RWPE2 (cell line): ENCODE data around the gene RAB27B.

ENCODE experiments used
- ATAC-seq: fragments of 200-7000 bp; cut with Tn5 transposase; 3 replicates; pipeline ENCODE4 v1.9.1; 2021; ENCODE audit warnings: low read depth
- DNase-seq: peaks from one replicate; pipeline ENCODE4 v3.0.0-alpha.2; 2020; ENCODE audit warnings: low spot score
- H3K27ac ChIP-seq: fragments of 450-650 bp; 2 replicates; pipeline ENCODE4 v1.5.1; 2017; ENCODE audit warnings: mild to moderate bottlenecking; ENCODE audit not compliant: poor library complexity, severe bottlenecking
- H3K27me3 ChIP-seq: fragments of 250-450 bp; sonication (Bioruptor Pico); 2 replicates; pipeline ENCODE4 v1.5.1; 2021; ENCODE audit warnings: mild to moderate bottlenecking, moderate library complexity; ENCODE audit not compliant: insufficient read depth, poor library complexity, severe bottlenecking
- H3K36me3 ChIP-seq: fragments of 250-450 bp; sonication (Bioruptor Pico); 2 replicates; pipeline ENCODE4 v1.5.1; 2020; ENCODE audit warnings: low read depth, mild to moderate bottlenecking, moderate library complexity
- H3K4me1 ChIP-seq: fragments of 250-450 bp; sonication (Bioruptor Pico); 2 replicates; pipeline ENCODE4 v1.5.1; 2021; ENCODE audit warnings: mild to moderate bottlenecking, moderate library complexity; ENCODE audit not compliant: insufficient read depth, poor library complexity, severe bottlenecking
- H3K4me3 ChIP-seq: fragments of 250-450 bp; sonication (Bioruptor Pico); 2 replicates; pipeline ENCODE4 v1.5.1; 2021; ENCODE audit warnings: mild to moderate bottlenecking, moderate library complexity; ENCODE audit not compliant: severe bottlenecking
- H3K9me3 ChIP-seq: fragments of 250-450 bp; sonication (Bioruptor Pico); 2 replicates; pipeline ENCODE4 v1.5.1; 2021; ENCODE audit warnings: mild to moderate bottlenecking, moderate library complexity; ENCODE audit not compliant: severe bottlenecking
- CTCF ChIP-seq: fragments of 450-650 bp; IDR thresholded peaks from one replicate; pipeline ENCODE4 v1.5.1; 2017; ENCODE audit warnings: mild to moderate bottlenecking, moderate library complexity; ENCODE audit not compliant: poor library complexity, severe bottlenecking

Gene RAB27B

GRCh38 chr18:54871231-54871630 is 43.0 kb downstream of the RAB27B start:
- DNase-seq (no peak), ATAC-seq (no peak)
- Histone ChIP-seq H3K4me3 (no peak overlapping the region), H3K27me3 (no peaks in the 10 kb centered on the region), H3K36me3 (no peaks in the 10 kb centered on the region), H3K4me1 (no peaks in the 10 kb centered on the region), H3K27ac (no peak overlapping the region), H3K9me3 (no peaks in the 10 kb centered on the region)
- TF ChIP-seq CTCF = no peak

GRCh38 chr18:54872681-54873080 is 44.4 kb downstream of the RAB27B start:
- Histone ChIP-seq H3K27ac (no peak overlapping the region), H3K36me3 (no peaks in the 10 kb centered on the region), H3K9me3 (no peaks in the 10 kb centered on the region), H3K27me3 (no peaks in the 10 kb centered on the region), H3K4me3 (no peak overlapping the region), H3K4me1 (no peaks in the 10 kb centered on the region)
- no peak for DNase-seq
- ATAC-seq = no peak
- no peak for TF ChIP-seq CTCF

GRCh38 chr18:54873884-54874255 is 45.6 kb downstream of the RAB27B start:
- Histone ChIP-seq H3K4me1 (no peaks in the 10 kb centered on the region), H3K27ac (no peak overlapping the region), H3K36me3 (no peaks in the 10 kb centered on the region), H3K9me3 (no peaks in the 10 kb centered on the region), H3K4me3 (no peak overlapping the region), H3K27me3 (no peaks in the 10 kb centered on the region)
- no peak for TF ChIP-seq CTCF
- no peak for DNase-seq
- 0 out of 3 replicates have a peak, but pooled peaks have one; percentile 17 for ATAC-seq

- DNase-seq (no peak), ATAC-seq (no peak)
- Histone ChIP-seq H3K9me3 (no peaks in the 10 kb centered on the region), H3K4me3 (no peak overlapping the region), H3K27me3 (no peaks in the 10 kb centered on the region), H3K36me3 (no peaks in the 10 kb centered on the region), H3K27ac (no peak overlapping the region), H3K4me1 (no peaks in the 10 kb centered on the region)
- no peak for TF ChIP-seq CTCF
Measured at GRCh38 chr18:54875063-54875462, 46.8 kb downstream of the RAB27B start.

- Histone ChIP-seq H3K27ac (no peak overlapping the region), H3K4me3 (no peak overlapping the region), H3K36me3 (no peaks in the 10 kb centered on the region), H3K9me3 (no peaks in the 10 kb centered on the region), H3K27me3 (no peaks in the 10 kb centered on the region), H3K4me1 (peaks cover 10% of the 10 kb centered on the region)
- DNase-seq (no peak), ATAC-seq (no peak)
- TF ChIP-seq CTCF = no peak
Measured at GRCh38 chr18:54877076-54877475, 48.8 kb downstream of the RAB27B start.
